Neural cell (in vitro differentiated cells): ENCODE measurements around the gene NRARP.

ENCODE experiments used
- POLR2AphosphoS5 ChIP-seq: IDR thresholded peaks from 2 replicates; pipeline ENCODE4 v1.6.1; 2012
- SMC3 ChIP-seq: fragments of 450-650 bp; conservative IDR thresholded peaks from 2 replicates; pipeline ENCODE4 v1.6.1; 2014; ENCODE audit warnings: antibody characterized with exemption, mild to moderate bottlenecking, moderate library complexity; ENCODE audit not compliant: poor library complexity
- TAF1 ChIP-seq: IDR thresholded peaks from 2 replicates; pipeline ENCODE4 v1.6.1; 2012; ENCODE audit warnings: low read depth
- TF ChIP-seq, protein P1 (sequence below): fragments of 450-650 bp; IDR thresholded peaks from 2 replicates; pipeline ENCODE4 v1.5.1; 2014; ENCODE audit warnings: antibody characterized with exemption, mild to moderate bottlenecking, moderate library complexity; ENCODE audit not compliant: poor library complexity, severe bottlenecking
- TF ChIP-seq, protein P2 (sequence below): IDR thresholded peaks from 2 replicates; pipeline ENCODE4 v1.6.1; 2012; ENCODE audit warnings: borderline replicate concordance

DNA sequence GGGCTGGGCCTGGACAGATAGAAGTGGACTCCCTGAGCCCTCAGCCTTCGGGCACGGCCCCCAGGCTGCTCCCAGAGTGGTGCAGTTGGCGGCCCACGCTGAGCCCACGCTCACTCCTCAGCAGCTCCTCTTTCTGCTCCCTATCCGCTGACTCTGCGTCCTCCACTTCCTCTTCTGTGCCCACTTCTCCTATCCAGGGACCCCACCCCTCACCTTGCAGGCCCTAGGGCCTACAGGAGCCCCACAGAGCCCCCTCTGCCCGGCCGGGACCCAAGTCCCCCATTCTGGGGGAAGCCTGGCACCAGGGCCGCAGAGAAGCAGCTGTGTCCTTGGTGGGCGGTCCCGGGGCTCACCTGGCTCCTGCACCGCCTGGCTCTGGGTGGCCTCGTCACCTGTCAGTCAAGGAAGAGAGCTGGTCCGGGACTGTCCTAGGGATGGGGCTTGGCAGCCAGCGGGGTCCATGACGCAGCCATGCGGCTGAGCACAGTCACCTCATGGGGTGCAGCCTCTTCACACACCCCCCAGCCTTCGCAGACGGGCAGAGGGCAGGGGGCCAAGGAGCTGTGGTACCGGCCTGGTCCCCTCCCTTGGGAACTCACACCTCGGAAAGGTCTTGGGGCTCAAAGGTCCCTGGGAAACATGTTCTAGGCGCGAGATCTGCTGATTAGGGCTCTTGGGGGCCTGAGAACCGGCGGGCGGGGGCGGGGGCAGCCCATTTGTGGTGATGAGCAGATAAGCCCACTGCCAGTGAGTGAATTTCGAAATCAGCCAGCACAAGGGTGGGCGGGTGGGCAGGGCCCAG is 5.4 kb upstream of the NRARP start:
- TF ChIP-seq SMC3 (no peak), TAF1 (no peak), POLR2AphosphoS5 (no peak)
- TF ChIP-seq, protein P1, sequence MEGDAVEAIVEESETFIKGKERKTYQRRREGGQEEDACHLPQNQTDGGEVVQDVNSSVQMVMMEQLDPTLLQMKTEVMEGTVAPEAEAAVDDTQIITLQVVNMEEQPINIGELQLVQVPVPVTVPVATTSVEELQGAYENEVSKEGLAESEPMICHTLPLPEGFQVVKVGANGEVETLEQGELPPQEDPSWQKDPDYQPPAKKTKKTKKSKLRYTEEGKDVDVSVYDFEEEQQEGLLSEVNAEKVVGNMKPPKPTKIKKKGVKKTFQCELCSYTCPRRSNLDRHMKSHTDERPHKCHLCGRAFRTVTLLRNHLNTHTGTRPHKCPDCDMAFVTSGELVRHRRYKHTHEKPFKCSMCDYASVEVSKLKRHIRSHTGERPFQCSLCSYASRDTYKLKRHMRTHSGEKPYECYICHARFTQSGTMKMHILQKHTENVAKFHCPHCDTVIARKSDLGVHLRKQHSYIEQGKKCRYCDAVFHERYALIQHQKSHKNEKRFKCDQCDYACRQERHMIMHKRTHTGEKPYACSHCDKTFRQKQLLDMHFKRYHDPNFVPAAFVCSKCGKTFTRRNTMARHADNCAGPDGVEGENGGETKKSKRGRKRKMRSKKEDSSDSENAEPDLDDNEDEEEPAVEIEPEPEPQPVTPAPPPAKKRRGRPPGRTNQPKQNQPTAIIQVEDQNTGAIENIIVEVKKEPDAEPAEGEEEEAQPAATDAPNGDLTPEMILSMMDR: no peak
- TF ChIP-seq, protein P2, sequence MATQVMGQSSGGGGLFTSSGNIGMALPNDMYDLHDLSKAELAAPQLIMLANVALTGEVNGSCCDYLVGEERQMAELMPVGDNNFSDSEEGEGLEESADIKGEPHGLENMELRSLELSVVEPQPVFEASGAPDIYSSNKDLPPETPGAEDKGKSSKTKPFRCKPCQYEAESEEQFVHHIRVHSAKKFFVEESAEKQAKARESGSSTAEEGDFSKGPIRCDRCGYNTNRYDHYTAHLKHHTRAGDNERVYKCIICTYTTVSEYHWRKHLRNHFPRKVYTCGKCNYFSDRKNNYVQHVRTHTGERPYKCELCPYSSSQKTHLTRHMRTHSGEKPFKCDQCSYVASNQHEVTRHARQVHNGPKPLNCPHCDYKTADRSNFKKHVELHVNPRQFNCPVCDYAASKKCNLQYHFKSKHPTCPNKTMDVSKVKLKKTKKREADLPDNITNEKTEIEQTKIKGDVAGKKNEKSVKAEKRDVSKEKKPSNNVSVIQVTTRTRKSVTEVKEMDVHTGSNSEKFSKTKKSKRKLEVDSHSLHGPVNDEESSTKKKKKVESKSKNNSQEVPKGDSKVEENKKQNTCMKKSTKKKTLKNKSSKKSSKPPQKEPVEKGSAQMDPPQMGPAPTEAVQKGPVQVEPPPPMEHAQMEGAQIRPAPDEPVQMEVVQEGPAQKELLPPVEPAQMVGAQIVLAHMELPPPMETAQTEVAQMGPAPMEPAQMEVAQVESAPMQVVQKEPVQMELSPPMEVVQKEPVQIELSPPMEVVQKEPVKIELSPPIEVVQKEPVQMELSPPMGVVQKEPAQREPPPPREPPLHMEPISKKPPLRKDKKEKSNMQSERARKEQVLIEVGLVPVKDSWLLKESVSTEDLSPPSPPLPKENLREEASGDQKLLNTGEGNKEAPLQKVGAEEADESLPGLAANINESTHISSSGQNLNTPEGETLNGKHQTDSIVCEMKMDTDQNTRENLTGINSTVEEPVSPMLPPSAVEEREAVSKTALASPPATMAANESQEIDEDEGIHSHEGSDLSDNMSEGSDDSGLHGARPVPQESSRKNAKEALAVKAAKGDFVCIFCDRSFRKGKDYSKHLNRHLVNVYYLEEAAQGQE: no peak
